Ovary (tissue), 9 donors: ENCODE data around the gene ABCC2. TPM values are rescaled to one million over a fixed set of nuclear protein-coding genes. Genes with fewer than 3 reads are reported as not detected.

ENCODE experiments used
- DNase-seq, 5 donors: peaks; one replicate each; pipeline ENCODE4 v3.0.0-alpha.2; 2019 to 2020
- H3K27ac ChIP-seq, 2 donors: fragments of 200-600 bp; one replicate each; pipeline versions ENCODE4 v1.5.1 to v1.8.0; 2019 to 2022
- H3K27me3 ChIP-seq: fragments of 200-600 bp; one replicate; pipeline ENCODE4 v1.8.0; 2022
- H3K36me3 ChIP-seq: fragments of 200-600 bp; sonication (generic); one replicate; pipeline ENCODE4 v1.5.1; 2019
- H3K4me1 ChIP-seq: one replicate; pipeline ENCODE4 v1.8.1; 2013; ENCODE audit warnings: mild to moderate bottlenecking, moderate library complexity; ENCODE audit not compliant: insufficient read depth
- H3K4me3 ChIP-seq: fragments of 200-600 bp; sonication (generic); one replicate; pipeline ENCODE4 v1.5.1; 2017
- H3K9me3 ChIP-seq, 2 donors: fragments of 200-600 bp in 1 of 2; sonication (generic) in 1 of 2; one replicate each; pipeline versions ENCODE4 v1.5.1 to v1.8.1; 2013 to 2019; ENCODE audit warnings: mild to moderate bottlenecking in 1 of 2, moderate library complexity in 1 of 2
- CTCF ChIP-seq, 3 donors: fragments of 450-650 bp in 2 of 3; fragments of 200-600 bp in 1 of 3; IDR thresholded peaks; one replicate each; pipeline versions ENCODE4 v1.5.1 to v1.8.0; 2016 to 2022; ENCODE audit warnings: antibody characterized with exemption in 3 of 3, mild to moderate bottlenecking in 1 of 3
- EP300 ChIP-seq: sonication (generic); formaldehyde crosslinking; IDR thresholded peaks from one replicate; pipeline ENCODE4 v1.6.1; 2017; ENCODE audit warnings: antibody characterized with exemption
- POLR2A ChIP-seq: fragments of 450-650 bp; IDR thresholded peaks from one replicate; pipeline ENCODE4 v1.6.1; 2017; ENCODE audit warnings: antibody characterized with exemption, mild to moderate bottlenecking, moderate library complexity
- WGBS, 3 donors: extraction: QIAGEN DNeasy Blood & Tissue Kit in 1 of 3; methylation state at CpG; one replicate each; pipeline versions ENCODE4 v1.1.5 to v1.1.7; 2013 to 2017; 5-methylcytosine and 5-hydroxymethylcytosine counted together
- intact Hi-C, 4 donors: fragments of 100-400 bp; cut with DNase I; formaldehyde crosslinking; loops; one replicate each; pipeline versions ENCODE4 v1.11.0 to v1.15.1; 2022 to 2023
- polyA plus RNA-seq, 2 donors: library from polyadenylated mRNA; stranded (reverse); fragments of 200-250 nt in 1 of 2; fragments of 350-450 nt in 1 of 2; fragmentation: Illumina TruSeq in 1 of 2; extraction: RNeasy Lipid Tissue Mini Kit (QIAGEN cat#74804) in 1 of 2; gene quantifications; one replicate each; pipeline ENCODE4 v1.2.3, GENCODE V29; 2013 to 2014
- total RNA-seq, 7 donors: library from RNA; depleted of rRNA in 2 of 7; stranded (reverse); fragments of >200 nt in 2 of 7; fragmentation: NEBNext Ultra II Directional in 3 of 7; extraction: Animal tissue kit (Norgen Biotek cat#: 25700) in 3 of 7; gene quantifications; one replicate each; pipeline versions ENCODE4 v1.1.0 to v1.2.4, GENCODE V29; 2016 to 2023
- donor health status: DM: no; HTN: no; CAD: no; lungs with moderate emphysema.
- donor health status: DM: no; HTN: no; CAD: no.
- donor health status: Bipolar disorder and iron deficiency.
- donor health status: DM: yes; HTN: yes; CAD: no.
- donor health status: DM: no; HTN: no; CAD: no.
- donor health status: DM: yes; HTN: yes; CAD: no.

The ABCC2 gene
- total and polyA plus RNA-seq, 9 donors, result 0.22 to 1.8 (median 0.84) TPM

DNA sequence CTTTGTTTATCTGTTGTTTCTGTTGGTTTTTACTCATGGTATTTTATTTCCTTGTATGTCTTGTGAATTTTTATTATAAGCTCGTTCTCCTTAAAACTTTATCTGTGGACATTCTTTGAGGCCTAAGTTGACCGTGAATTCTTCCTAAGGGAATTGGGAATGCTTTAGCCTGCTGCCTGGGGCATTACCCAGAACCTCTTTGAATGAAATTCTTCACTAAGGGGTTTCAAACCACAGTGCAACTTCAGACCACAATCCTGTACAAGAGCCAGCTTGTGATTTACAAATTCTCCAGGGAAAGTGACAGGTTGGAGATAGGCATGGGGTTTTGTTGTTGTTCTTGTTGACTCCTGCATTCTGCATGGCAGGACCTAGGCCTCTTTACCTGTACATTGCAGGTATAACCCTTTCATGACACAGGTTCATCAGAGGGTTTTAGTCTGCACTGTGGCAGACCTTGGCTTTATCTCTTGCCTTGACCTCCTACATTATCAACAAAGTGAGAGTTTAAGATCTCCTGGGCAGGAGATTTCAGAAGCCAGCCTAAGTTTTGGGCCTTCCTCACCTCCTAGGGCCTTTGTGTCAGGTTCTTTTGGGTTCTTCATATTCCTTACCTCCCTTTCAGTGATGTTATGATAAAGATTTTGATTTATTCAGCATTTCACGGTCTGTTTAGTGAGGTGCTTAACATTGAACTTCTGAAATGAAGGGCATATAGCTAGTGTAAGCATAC lies 70.2 kb downstream of the ABCC2 start:
- intact Hi-C loops, result loop anchor here in 2 of 4 donors (2.0 to 10.0 kb wide), 2 partner anchors 162 to 194 kb away; no protein-coding TSS in a partner anchor
- DNase-seq, result no peak
- H3K4me1 ChIP-seq, result no peaks in the 10 kb centered on the region
- no peaks in the 10 kb centered on the region for H3K27me3 ChIP-seq
- no peaks in the 10 kb centered on the region for H3K9me3 ChIP-seq
- TF ChIP-seq POLR2A, result no peak
- no peak for TF ChIP-seq CTCF (IDR thresholded peaks at IDR 0.05)
- TF ChIP-seq EP300, result no peak
- no peak overlapping the region for H3K4me3 ChIP-seq
- WGBS, 3 donors, result 36 to 67% (median 52%) methylated on average over 3 of the region's 3 CpGs
- H3K36me3 ChIP-seq, result no peaks in the 10 kb centered on the region
- H3K27ac ChIP-seq, result no peak overlapping the region

- no peaks in the 10 kb centered on the region for H3K9me3 ChIP-seq
- TF ChIP-seq EP300 (no peak), POLR2A (no peak), CTCF (IDR thresholded peaks at IDR 0.05) (no peak)
- H3K36me3 ChIP-seq, result no peaks in the 10 kb centered on the region
- H3K27ac ChIP-seq, result no peak overlapping the region
- no peak for DNase-seq
- H3K4me3 ChIP-seq, result no peak overlapping the region
- WGBS, 3 donors, result 26 to 53% (median 34%) methylated on average over 3 of the region's 3 CpGs
- intact Hi-C loops, result loop anchor here in 2 of 4 donors (2.0 to 10.0 kb wide), 2 partner anchors 161 to 193 kb away; no protein-coding TSS in a partner anchor
- no peaks in the 10 kb centered on the region for H3K4me1 ChIP-seq
- no peaks in the 10 kb centered on the region for H3K27me3 ChIP-seq
These were observed 71.2 kb downstream of the ABCC2 start for GRCh38 chr10:99853655-99854054.

DNA sequence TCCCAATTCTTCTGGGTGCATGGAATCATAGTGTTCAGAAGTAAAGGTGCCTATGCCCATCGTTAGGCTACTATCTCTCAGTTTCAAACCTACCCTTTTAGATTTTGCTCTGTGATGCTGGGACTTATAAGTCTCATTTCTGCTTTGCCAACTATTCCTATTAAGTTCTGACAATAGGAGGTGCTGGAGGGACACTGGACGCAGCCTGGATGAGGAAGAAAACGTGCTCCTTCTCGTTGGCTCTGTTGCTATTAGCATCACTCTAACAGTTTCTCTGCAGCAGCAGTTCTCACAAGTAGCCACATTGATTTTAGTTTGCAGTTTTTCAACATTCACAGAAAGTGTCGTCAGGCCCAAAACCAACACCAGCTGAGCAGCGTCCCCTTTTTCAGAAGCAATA lies 72.4 kb downstream of the ABCC2 start:
- no peak overlapping the region for H3K27ac ChIP-seq
- H3K4me1 ChIP-seq, result no peaks in the 10 kb centered on the region
- H3K27me3 ChIP-seq, result no peaks in the 10 kb centered on the region
- 13 to 19% (median 15%) methylated on average over 6 of the region's 6 CpGs for WGBS, 3 donors
- peak; percentile 35 to 63 (median 41) for DNase-seq
- TF ChIP-seq EP300 (no peak), POLR2A (no peak), CTCF (IDR thresholded peaks at IDR 0.05) (peak; percentile 33 to 60 (median 54))
- no peak overlapping the region for H3K4me3 ChIP-seq
- intact Hi-C loops, result loop anchor here in 2 of 4 donors (5.0 to 10.0 kb wide), 2 partner anchors 157 to 160 kb away; no protein-coding TSS in a partner anchor
- H3K36me3 ChIP-seq, result no peaks in the 10 kb centered on the region
- H3K9me3 ChIP-seq, result no peaks in the 10 kb centered on the region

DNA sequence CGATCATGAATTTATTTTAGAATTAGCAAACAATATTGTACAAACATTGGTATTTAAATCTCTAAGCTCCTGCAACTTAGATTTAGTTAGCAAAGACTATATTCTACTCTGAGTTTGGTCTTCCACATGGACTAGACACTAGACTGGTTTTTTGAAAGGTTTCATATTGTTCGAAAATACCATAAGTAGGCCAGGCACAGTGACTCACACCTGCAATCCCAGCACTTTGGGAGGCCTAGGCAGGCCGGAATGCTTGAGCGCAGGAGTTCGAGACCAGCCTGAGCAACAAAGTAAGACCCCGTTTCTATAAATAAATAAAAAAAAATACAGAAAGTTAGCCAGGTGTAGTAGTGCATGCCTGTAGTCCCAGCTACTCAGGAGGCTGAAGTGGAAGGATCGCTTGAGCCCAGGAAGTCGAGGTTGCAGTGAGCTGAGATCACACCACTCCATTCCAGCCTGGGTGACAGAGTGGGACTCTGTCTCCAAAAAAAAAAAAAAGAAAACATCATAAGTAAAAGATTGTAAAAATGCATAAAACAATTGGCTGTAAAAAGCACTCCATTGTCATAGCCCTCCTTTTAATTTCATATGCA lies 73.1 kb downstream of the ABCC2 start:
- no peak for TF ChIP-seq POLR2A
- TF ChIP-seq EP300, result no peak
- TF ChIP-seq CTCF (IDR thresholded peaks at IDR 0.05), result no peak
- DNase-seq, result no peak
- no peak overlapping the region for H3K4me3 ChIP-seq
- H3K4me1 ChIP-seq, result no peaks in the 10 kb centered on the region
- no peaks in the 10 kb centered on the region for H3K9me3 ChIP-seq
- WGBS, 3 donors, result 72 to 85% (median 84%) methylated on average over 8 of the region's 8 CpGs
- H3K27ac ChIP-seq, result no peak overlapping the region
- no peaks in the 10 kb centered on the region for H3K36me3 ChIP-seq
- no peaks in the 10 kb centered on the region for H3K27me3 ChIP-seq
- intact Hi-C loops, result loop anchor here in 2 of 4 donors (5.0 to 10.0 kb wide), 2 partner anchors 157 to 159 kb away; no protein-coding TSS in a partner anchor
